ENCODE data around the gene SFMBT2.
A peak's percentile ranks its signal among the peaks of the same experiment; 100 is the strongest.

- TF ChIP-seq EHMT2 (IDR thresholded peaks at IDR 0.05; ENCODE audit: low read depth) (no peak), JUN (IDR thresholded peaks at IDR 0.05) (peak in 1 of 2 experiments; percentile 53; a peak in 1 of 5 replicates), MAZ (IDR thresholded peaks at IDR 0.05; ENCODE audit: borderline replicate concordance, low read depth, low read length) (no peak), ZFP36 (IDR thresholded peaks at IDR 0.05; ENCODE audit: borderline replicate concordance, partially characterized antibody) (no peak), CHD2 (IDR thresholded peaks at IDR 0.05; ENCODE audit: low read length, partially characterized antibody) (no peak), JUNB (IDR thresholded peaks at IDR 0.05) (peak; percentile 58; the same call in 1 of the 2 replicates), NFE2L2 (conservative IDR thresholded peaks at IDR 0.05; ENCODE audit: low read length) (no peak), POLR2A (IDR thresholded peaks at IDR 0.05; ENCODE audit: low read length) (no peak), PBX3 (IDR thresholded peaks at IDR 0.05) (0 out of 2 replicates have a peak, but pooled peaks have one; percentile 45), KDM1A (IDR thresholded peaks at IDR 0.05; ENCODE audit: low read depth) (no peak), MYC (IDR thresholded peaks at IDR 0.05; ENCODE audit: borderline replicate concordance, low read length) (no peak)
- TF ChIP-seq, protein P1, sequence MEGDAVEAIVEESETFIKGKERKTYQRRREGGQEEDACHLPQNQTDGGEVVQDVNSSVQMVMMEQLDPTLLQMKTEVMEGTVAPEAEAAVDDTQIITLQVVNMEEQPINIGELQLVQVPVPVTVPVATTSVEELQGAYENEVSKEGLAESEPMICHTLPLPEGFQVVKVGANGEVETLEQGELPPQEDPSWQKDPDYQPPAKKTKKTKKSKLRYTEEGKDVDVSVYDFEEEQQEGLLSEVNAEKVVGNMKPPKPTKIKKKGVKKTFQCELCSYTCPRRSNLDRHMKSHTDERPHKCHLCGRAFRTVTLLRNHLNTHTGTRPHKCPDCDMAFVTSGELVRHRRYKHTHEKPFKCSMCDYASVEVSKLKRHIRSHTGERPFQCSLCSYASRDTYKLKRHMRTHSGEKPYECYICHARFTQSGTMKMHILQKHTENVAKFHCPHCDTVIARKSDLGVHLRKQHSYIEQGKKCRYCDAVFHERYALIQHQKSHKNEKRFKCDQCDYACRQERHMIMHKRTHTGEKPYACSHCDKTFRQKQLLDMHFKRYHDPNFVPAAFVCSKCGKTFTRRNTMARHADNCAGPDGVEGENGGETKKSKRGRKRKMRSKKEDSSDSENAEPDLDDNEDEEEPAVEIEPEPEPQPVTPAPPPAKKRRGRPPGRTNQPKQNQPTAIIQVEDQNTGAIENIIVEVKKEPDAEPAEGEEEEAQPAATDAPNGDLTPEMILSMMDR (IDR thresholded peaks at IDR 0.05): no peak
- TF ChIP-seq, protein P2, sequence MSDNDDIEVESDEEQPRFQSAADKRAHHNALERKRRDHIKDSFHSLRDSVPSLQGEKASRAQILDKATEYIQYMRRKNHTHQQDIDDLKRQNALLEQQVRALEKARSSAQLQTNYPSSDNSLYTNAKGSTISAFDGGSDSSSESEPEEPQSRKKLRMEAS (IDR thresholded peaks at IDR 0.05): 0 out of 2 replicates have a peak, but pooled peaks have one; percentile 41
Observed at GRCh38 chr10:7302392-7302906, 108.4 kb downstream of the SFMBT2 start.
